Sciatic nerve (tissue), 2 donors: ENCODE measurements around the gene RETREG1. TPM values are rescaled to one million over a fixed set of nuclear protein-coding genes. Genes with fewer than 3 reads are reported as not detected.
"Not testable (repeated sequence)": the region's sequence is repeated elsewhere in the genome, so short reads cannot be mapped to it uniquely, and the experiment has no call there.

Experiments
- ATAC-seq: fragments of 200-7000 bp; cut with Tn5 transposase; one replicate; pipeline ENCODE4 v1.9.1; 2020; ENCODE audit warnings: mild to moderate bottlenecking, moderate library complexity
- DNase-seq: peaks from one replicate; pipeline ENCODE4 v3.0.0-alpha.2; 2020; ENCODE audit warnings: low spot score
- intact Hi-C: fragments of 100-400 bp; cut with DNase I; formaldehyde crosslinking; loops from one replicate; pipeline ENCODE4 v1.14.2; 2022
- total RNA-seq: library from RNA; stranded (reverse); fragmentation: NEBNext Ultra II Directional; extraction: Animal tissue kit (Norgen Biotek cat#: 25700); gene quantifications from one replicate; pipeline ENCODE4 v1.2.1, GENCODE V29; 2021
- donor health status: DM: no; HTN: no; CAD: no.
- donor health status: DM: no; HTN: no; CAD: no.

RETREG1 gene
- total RNA-seq, 1 donor from 2014 or later, result 37.4 TPM

- intact Hi-C loops, result no loop called here
- DNase-seq, result no peak
- no peak for ATAC-seq
Measured at GRCh38 chr5:16542236-16542635, 74.6 kb downstream of the RETREG1 start.

GRCh38 chr5:16541592-16541991 lies 75.2 kb downstream of the RETREG1 start:
- DNase-seq, ATAC-seq: not testable (repeated sequence)

GRCh38 chr5:16540421-16540820 lies 76.4 kb downstream of the RETREG1 start:
- DNase-seq (no peak), ATAC-seq (no peak)

More at GRCh38 chr5:16541592-16541991, 75.2 kb downstream of the RETREG1 start:
- intact Hi-C loops, result not testable (repeated sequence)

DNA sequence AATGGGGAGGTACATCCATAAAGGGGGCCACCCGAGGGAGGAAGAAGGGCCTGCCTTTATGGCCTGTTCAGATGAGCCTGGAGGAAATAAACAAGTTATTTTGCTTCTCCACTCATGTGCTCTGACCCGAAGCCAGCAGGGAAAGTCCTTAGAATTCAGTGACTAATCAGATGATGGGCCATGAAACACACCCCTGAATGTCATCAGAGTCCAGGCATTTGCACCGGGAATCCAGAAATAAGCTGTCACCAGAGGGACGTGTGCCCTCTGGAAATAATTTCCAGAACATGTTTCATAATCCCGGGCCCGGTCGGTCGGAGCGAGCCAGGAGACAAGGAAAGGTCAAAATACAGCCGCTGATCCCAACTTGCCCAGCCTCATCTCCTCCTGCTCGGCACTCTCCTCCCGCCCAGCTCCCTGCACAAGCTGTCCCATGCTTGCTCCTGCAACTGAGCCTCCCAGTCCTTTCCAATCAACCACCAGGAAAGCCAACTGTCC lies 77.6 kb downstream of the RETREG1 start:
- intact Hi-C loops, result no loop called here
- peak; percentile 69 for DNase-seq

More at GRCh38 chr5:16540421-16540820, 76.4 kb downstream of the RETREG1 start:
- intact Hi-C loops, result no loop called here

DNA sequence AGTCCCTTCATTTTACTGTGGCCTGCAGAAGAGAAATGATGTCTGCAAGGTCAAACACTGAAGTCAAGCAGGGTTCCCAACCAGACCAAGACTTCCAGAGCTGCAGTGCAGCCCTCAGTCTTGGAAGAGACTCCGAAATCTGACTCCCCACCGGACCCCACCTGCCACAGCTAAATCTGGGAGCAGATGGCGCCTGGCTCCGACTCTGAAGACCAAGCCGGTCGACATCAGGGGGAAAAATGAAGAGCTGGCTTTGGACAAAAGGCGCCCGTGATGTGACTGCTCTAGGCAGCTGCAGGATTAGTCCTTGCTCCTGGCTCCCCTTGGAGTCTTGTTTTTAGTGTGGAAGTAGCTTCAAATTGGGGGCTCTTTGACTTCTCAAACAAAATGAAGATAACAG lies 78.8 kb downstream of the RETREG1 start:
- no peak for ATAC-seq
- intact Hi-C loops, result no loop called here
- no peak for DNase-seq

More for the DNA sequence above, 77.6 kb downstream of the RETREG1 start:
- peak; percentile 95 for ATAC-seq

DNA sequence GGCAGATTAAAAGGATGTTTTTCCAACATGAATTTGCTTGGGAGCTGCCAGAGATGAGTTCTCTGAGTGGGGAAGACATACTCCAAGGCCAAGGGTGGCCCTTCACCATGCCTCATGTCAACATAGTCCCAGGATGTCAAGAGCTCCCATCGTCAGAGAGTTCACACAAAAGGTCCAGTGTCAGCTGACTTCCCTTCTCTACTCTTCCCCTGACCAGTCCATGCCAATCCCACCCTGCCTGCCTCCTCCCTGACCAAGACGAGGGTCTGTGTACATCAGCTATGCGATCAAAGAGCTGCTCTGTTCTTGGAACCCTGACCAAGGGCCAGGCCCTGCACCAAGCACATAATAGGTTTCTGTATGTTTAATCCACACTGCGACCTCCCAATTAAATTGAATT lies 80.0 kb downstream of the RETREG1 start:
- ATAC-seq (no peak), DNase-seq (no peak)
- intact Hi-C loops, result no loop called here

DNA sequence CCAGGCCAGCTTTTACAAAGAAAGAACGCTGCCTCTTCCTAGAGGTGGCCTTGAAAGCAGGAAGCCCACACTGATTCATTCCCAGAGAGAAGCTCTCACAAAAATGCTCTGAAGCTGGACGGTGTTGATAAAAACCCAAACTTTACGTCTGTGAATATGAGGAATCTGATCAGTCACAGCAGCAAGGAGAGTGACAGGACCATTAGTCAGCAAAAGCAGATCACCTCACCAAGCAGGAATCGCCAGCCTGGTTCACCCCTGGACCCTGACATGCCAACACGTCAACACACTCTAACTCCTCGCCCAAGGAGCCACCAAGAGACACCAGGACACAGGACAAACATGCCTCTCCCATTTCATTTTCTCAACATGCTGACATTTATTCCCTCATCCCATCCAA lies 80.6 kb downstream of the RETREG1 start:
- no peak for DNase-seq
- intact Hi-C loops, result no loop called here
- ATAC-seq, result no peak

DNA sequence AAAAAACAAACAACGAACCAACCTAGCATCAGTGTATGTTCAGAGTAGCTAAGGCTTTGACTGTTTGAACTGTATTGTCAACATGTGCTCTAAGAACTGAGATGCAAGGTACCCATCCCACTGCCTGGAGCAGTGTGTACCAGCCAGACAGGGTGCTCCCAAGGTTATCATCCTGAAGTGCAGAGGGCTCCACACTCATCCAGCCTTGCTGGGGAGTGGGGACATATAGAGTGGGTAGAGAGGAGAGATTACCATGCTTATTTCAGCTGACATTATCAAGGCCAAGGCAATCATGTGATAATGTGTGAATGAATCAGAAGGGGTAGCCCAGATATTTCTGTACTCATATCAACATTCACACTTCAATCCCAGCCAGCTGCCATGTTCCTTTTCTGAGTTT lies 82.5 kb downstream of the RETREG1 start:
- intact Hi-C loops, result no loop called here
- ATAC-seq, result no peak
- DNase-seq, result no peak

GRCh38 chr5:16531063-16531648 lies 85.6 kb downstream of the RETREG1 start:
- intact Hi-C loops, result no loop called here
- ATAC-seq, result no peak
- no peak for DNase-seq

DNA sequence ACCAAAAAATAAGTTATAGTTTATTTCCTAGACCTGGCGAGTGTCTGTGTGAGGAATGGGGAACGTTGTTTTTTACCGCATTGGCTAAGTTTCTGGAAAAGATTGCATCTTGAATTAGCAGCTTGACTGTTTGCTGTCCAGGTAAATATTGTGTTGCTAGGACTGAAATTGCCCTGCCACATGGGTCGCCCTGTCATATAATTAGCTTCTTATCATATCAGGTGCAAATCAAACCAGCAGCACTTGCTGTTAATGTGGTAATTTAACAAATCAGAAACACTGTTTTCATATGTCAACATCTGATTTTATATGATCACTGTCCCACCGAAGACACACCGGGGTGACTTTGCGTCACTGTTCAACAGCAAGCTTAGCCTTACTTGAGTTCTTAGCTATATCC lies 87.5 kb downstream of the RETREG1 start:
- no peak for ATAC-seq

GRCh38 chr5:16528382-16529110 lies 88.3 kb downstream of the RETREG1 start:
- intact Hi-C loops, result no loop called here
- DNase-seq (no peak), ATAC-seq (no peak)

More for the DNA sequence above, 87.5 kb downstream of the RETREG1 start:
- intact Hi-C loops, result no loop called here
- DNase-seq, result no peak

GRCh38 chr5:16525651-16526050 lies 91.1 kb downstream of the RETREG1 start:
- DNase-seq (no peak), ATAC-seq (no peak)
- intact Hi-C loops, result no loop called here

DNA sequence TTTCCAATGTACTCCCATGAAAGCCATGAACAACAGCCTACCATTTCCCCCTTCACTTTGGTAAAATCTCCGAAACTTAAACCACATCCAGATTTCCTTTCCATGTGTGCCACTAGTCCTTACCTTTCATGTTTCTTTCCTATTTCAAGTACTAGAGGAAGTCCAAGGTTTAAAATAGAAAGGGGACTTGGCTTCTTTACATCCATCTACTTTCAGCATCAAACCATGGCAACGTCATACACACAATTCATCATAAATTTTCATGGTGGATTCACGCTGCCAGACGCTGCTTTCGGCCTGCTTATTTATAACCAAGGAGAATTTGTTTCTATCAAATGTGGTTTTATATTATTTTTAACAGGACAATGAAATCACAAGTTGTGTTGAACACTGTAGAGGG lies 92.5 kb downstream of the RETREG1 start:
- ATAC-seq (no peak), DNase-seq (no peak)
- intact Hi-C loops, result no loop called here

GRCh38 chr5:16521521-16522483 lies 95.0 kb downstream of the RETREG1 start:
- ATAC-seq (no peak), DNase-seq (no peak)

GRCh38 chr5:16520841-16521240 lies 96.0 kb downstream of the RETREG1 start:
- intact Hi-C loops, result no loop called here
- DNase-seq (no peak), ATAC-seq (no peak)

More at GRCh38 chr5:16521521-16522483, 95.0 kb downstream of the RETREG1 start:
- intact Hi-C loops, result no loop called here

DNA sequence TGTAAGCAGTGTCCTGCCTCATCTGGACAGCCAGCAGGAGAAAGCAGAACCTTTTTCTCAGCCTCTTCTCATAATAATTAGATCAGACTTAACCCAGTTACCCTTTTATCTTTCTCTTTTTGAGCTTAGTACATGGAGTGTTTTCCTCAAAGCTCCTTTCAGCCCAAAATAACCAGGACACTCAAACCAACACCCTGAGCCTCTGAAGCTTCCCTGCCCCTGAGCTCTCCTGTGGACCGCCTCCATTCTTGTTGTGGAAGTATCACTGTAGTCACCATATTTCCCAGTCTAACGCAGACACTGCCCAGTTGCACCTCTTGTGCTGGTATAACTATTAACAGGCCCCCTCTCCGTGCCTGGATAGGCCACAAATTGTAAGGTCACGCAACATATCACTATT lies 97.4 kb downstream of the RETREG1 start:
- DNase-seq (no peak), ATAC-seq (no peak)
- intact Hi-C loops, result no loop called here

- DNase-seq (no peak), ATAC-seq (peak; percentile 38)
- intact Hi-C loops, result no loop called here
Measured at GRCh38 chr5:16518606-16519005, 98.2 kb downstream of the RETREG1 start.

GRCh38 chr5:16515532-16515931 lies 101.3 kb downstream of the RETREG1 start:
- DNase-seq (no peak), ATAC-seq (no peak)
- intact Hi-C loops, result no loop called here

DNA sequence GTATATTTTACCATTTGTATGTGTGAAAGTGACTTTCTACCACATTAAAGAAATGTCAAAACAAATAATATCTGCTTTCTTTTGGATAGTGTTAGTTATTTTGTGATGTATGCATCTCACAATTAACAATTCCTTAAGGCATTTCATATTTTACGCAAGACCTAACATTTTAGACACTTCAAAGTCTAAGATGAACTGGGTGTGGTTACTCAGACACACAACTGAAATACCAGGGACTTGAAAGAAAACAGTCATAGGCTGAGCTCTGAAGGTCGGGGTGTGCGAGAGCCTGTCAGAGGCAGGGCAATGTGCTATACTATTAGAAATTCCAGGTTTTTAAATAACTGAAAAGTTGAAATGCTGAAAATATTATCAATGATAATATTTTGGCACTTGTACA lies 106.7 kb downstream of the RETREG1 start:
- no peak for DNase-seq
- intact Hi-C loops, result no loop called here
- no peak for ATAC-seq
